Mammary microvascular endothelial cell (primary cell): Measurements from ENCODE around the gene DYNC1I1. TPM values are rescaled to one million over a fixed set of nuclear protein-coding genes. Genes with fewer than 3 reads are reported as not detected.

ENCODE experiments used
- total RNA-seq: library from RNA; depleted of rRNA; stranded (reverse); fragments of >200 nt; gene quantifications from 2 replicates; pipeline ENCODE4 v1.2.3, GENCODE V29; 2015

Gene DYNC1I1
- 0.89 and 1.2 TPM in 2 replicates for total RNA-seq

GRCh38 chr7:95772298-95772770, at the start of gene DYNC1I1:
DYNC1I1 (plus strand) TSS chr7:95772554; CDS start chr7:95804730, 32,176 bp downstream.

Other genes with a start within 250 kb of the DYNC1I1 start
- 1.8 and 2.1 TPM in 2 replicates for gene PDK4, start 176.0 kb upstream of the DYNC1I1 start, total RNA-seq